ENCODE data around the gene DPYSL5. TPM values are rescaled to one million over a fixed set of nuclear protein-coding genes. Genes with fewer than 3 reads are reported as not detected.

Gene DPYSL5
- total and polyA plus RNA-seq, 2 of the 13 experiments (the other 11 are each of a cell fraction or from before 2014, with no cell fraction given) = 0.15 TPM; not detected in 1

- no peaks in the 10 kb centered on the region for H3K79me2 ChIP-seq (ENCODE audit: insufficient read depth, low read length)
- H3K27ac ChIP-seq (ENCODE audit: extremely low read length, insufficient read depth, low read length) = no peak overlapping the region
- H3K36me3 ChIP-seq (replicated peaks in 1 of 2; ENCODE audit: control insufficient read depth in 1 of 2, insufficient read depth in 2 of 2, low read length in 2 of 2) = no peaks in the 10 kb centered on the region
- no peak overlapping the region for H3K9ac ChIP-seq (ENCODE audit: insufficient read depth, low read depth, low read length)
- no peak overlapping the region for H3K4me3 ChIP-seq (replicated peaks in 1 of 3; ENCODE audit: insufficient read depth in 1 of 3, low read depth in 2 of 3, low read length in 3 of 3)
- no peak for DNase-seq (ENCODE audit: low spot score)
- CTCF ChIA-PET (ENCODE audit: low intra/inter-chr PET ratio, low total read pairs) = no interaction called here
- BruUV-seq (replicated peaks) = no TSS peak
- ATAC-seq = no peak
- H3K4me1 ChIP-seq (ENCODE audit: insufficient read depth, low read length) = no peaks in the 10 kb centered on the region
- FAIRE-seq = no peak
- H4K20me1 ChIP-seq (ENCODE audit: insufficient read depth, low read length) = no peaks in the 10 kb centered on the region
- TF ChIP-seq BORCS8-MEF2B (CRISPR knock-in tag; IDR thresholded peaks at IDR 0.05) = no peak
- 0 out of 2 replicates have a peak, but pooled peaks have one; percentile 6 for TF ChIP-seq CTCF (CRISPR knock-in tag; IDR thresholded peaks at IDR 0.05)
- WGBS (ENCODE audit: low lambda C conversion rate) = 10% methylated on average over 7 of the region's 7 CpGs
- in situ Hi-C loops (cut with HindIII; ENCODE audit: extremely low pct_ligation_motif_present, low pct_unique_long_range_greater_than_20kb) = no loop called here
- H2AFZ ChIP-seq (ENCODE audit: low read length) = no peak overlapping the region
- no peak overlapping the region for H3K4me2 ChIP-seq (ENCODE audit: low read depth, low read length)
- intact Hi-C loops (cut with micrococcal nuclease; ENCODE audit: unreplicated experiment) = no loop called here
- POLR2A ChIA-PET = no interaction called here
- no peaks in the 10 kb centered on the region for H3K9me3 ChIP-seq (ENCODE audit: low read length)
- peaks cover 0 to 20% of the 10 kb centered on the region in 2 experiments; a peak in 3 of 5 replicates for H3K27me3 ChIP-seq (ENCODE audit: control insufficient read depth in 1 of 2, insufficient read depth in 2 of 2, low read length in 2 of 2)
These were observed 16.7 kb downstream of the DPYSL5 start for GRCh38 chr2:26864646-26865045.

DNA sequence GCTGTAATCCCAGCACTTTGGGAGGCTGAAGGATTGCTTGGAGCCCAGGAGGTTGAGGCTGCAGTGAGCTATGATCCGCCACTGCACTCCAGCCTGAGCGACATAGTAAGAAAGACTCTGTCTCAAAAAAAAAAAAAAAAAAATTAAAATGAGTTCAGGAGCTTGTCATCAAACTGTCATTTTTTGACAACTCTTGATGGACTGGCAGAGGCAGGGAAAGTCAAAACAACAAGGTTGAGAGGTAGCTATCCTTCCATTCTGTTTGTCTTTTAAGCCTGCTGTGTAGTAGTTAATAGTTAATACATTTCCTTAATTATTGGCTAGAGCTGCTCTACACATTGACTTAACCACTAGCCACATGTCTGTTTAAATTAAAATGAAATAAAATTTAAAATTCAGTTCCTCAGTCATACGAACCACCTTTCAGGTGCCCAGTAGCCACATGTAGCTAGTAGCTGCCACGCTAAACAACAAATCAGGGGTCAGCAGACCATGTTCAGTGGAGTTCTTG lies 22.7 kb downstream of the DPYSL5 start:
- Histone ChIP-seq H3K4me2 (ENCODE audit: low read depth, low read length) (no peak overlapping the region), H3K9ac (ENCODE audit: insufficient read depth, low read depth, low read length) (no peak overlapping the region), H3K4me1 (ENCODE audit: insufficient read depth, low read length) (no peaks in the 10 kb centered on the region), H2AFZ (ENCODE audit: low read length) (no peak overlapping the region), H3K79me2 (ENCODE audit: insufficient read depth, low read length) (no peaks in the 10 kb centered on the region), H4K20me1 (ENCODE audit: insufficient read depth, low read length) (no peaks in the 10 kb centered on the region), H3K9me3 (ENCODE audit: low read length) (no peaks in the 10 kb centered on the region), H3K27ac (ENCODE audit: extremely low read length, insufficient read depth, low read length) (no peak overlapping the region), H3K36me3 (replicated peaks in 1 of 2; ENCODE audit: control insufficient read depth in 1 of 2, insufficient read depth in 2 of 2, low read length in 2 of 2) (no peaks in the 10 kb centered on the region), H3K27me3 (ENCODE audit: control insufficient read depth in 1 of 2, insufficient read depth in 2 of 2, low read length in 2 of 2) (peaks cover 0 to 13% of the 10 kb centered on the region in 2 experiments; a peak in 3 of 5 replicates), H3K4me3 (replicated peaks in 1 of 3; ENCODE audit: insufficient read depth in 1 of 3, low read depth in 2 of 3, low read length in 3 of 3) (no peak overlapping the region)
- no TSS peak for BruUV-seq (replicated peaks)
- FAIRE-seq = no peak
- no peak for ATAC-seq
- in situ Hi-C loops (cut with HindIII; ENCODE audit: extremely low pct_ligation_motif_present, low pct_unique_long_range_greater_than_20kb) = no loop called here
- WGBS (ENCODE audit: low lambda C conversion rate) = 51% methylated on average over 4 of the region's 4 CpGs
- ChIA-PET POLR2A (no interaction called here), CTCF (ENCODE audit: low intra/inter-chr PET ratio, low total read pairs) (no interaction called here)
- intact Hi-C loops (cut with micrococcal nuclease; ENCODE audit: unreplicated experiment) = no loop called here
- no peak for DNase-seq (ENCODE audit: low spot score)
- no peak for TF ChIP-seq ZNF263 (CRISPR knock-in tag; IDR thresholded peaks at IDR 0.05)
- no peak for TF ChIP-seq HHEX (CRISPR knock-in tag; IDR thresholded peaks at IDR 0.05)
- TF ChIP-seq ZHX2 (IDR thresholded peaks at IDR 0.05; ENCODE audit: low read depth) = no peak
- TF ChIP-seq ZHX2 (CRISPR knock-in tag; IDR thresholded peaks at IDR 0.05; ENCODE audit: borderline replicate concordance) = no peak
- TF ChIP-seq ISX (CRISPR knock-in tag; conservative IDR thresholded peaks at IDR 0.05) = no peak
- TF ChIP-seq HOXA9 (CRISPR knock-in tag; IDR thresholded peaks at IDR 0.05; ENCODE audit: borderline replicate concordance) = no peak
- no peak for TF ChIP-seq BRCA1 (CRISPR knock-in tag; IDR thresholded peaks at IDR 0.05)
- TF ChIP-seq HNRNPH1 (optimal IDR thresholded peaks at IDR 0.05; ENCODE audit: low read depth, low read length) = no peak
- TF ChIP-seq ZNF484 (CRISPR knock-in tag; IDR thresholded peaks at IDR 0.05; ENCODE audit: borderline replicate concordance, low read depth) = no peak
- TF ChIP-seq ZNF225 (CRISPR knock-in tag; IDR thresholded peaks at IDR 0.05) = no peak

All from HepG2 (cell line).